SK-N-SH (cell line): ENCODE results near the gene LRRN4CL. TPM values are rescaled to one million over a fixed set of nuclear protein-coding genes. Genes with fewer than 3 reads are reported as not detected.

Experiments used
- CTCF ChIA-PET: fragments of 300-600, 350-600 bp; formaldehyde crosslinking; extraction: SDS; loops from one replicate; lab custom pipeline; 2021; lab: Yijun Ruan, JAX
- POLR2A ChIA-PET: fragments of 350-600 bp; sonication (Branson Sonifier 250); formaldehyde crosslinking; extraction: SDS; loops from one replicate; lab custom pipeline; 2020; ENCODE audit warnings: antibody characterized with exemption, inconsistent platforms; lab: Yijun Ruan, JAX
- DNase-seq: peaks from one replicate; pipeline ENCODE4 v3.0.0; 2012
- H2AFZ ChIP-seq: fragments of 200-600 bp; sonication (generic); 2 replicates; pipeline ENCODE4 v1.8.1; 2016; ENCODE audit warnings: antibody characterized with exemption, mild to moderate bottlenecking, low read depth
- H3F3A ChIP-seq: fragments of 200-600 bp; sonication (generic); replicated peaks from 2 replicates; pipeline ENCODE3; 2016; ENCODE audit warnings: antibody characterized with exemption, mild to moderate bottlenecking; ENCODE audit not compliant: insufficient read depth
- H3K27ac ChIP-seq, 2 experiments: fragments of 200-500 bp in 1 of 2; fragments of 200-600 bp in 1 of 2; sonication (Bioruptor generic) in 1 of 2; sonication (generic), shearing (Covaris generic) in 1 of 2; 2 replicates each; pipeline versions ENCODE4 v1.5.1 to v1.6.1; 2014 to 2016; ENCODE audit warnings: low read depth in 2 of 2, inconsistent platforms in 1 of 2, low read length in 1 of 2, mild to moderate bottlenecking in 1 of 2, mixed read lengths in 1 of 2
- H3K27me3 ChIP-seq: fragments of 200-600 bp; sonication (generic), shearing (Covaris generic); 2 replicates; pipeline ENCODE4 v1.6.1; 2016; ENCODE audit warnings: mixed run types; ENCODE audit not compliant: insufficient read depth
- H3K36me3 ChIP-seq, 2 experiments: fragments of 200-500 bp in 1 of 2; fragments of 200-600 bp in 1 of 2; sonication (Bioruptor generic) in 1 of 2; sonication (generic) in 1 of 2; replicated peaks in 1 of 2; 2 replicates each; pipeline versions ENCODE3 to v1.5.1; 2014 to 2016; ENCODE audit warnings: low read length in 1 of 2, mild to moderate bottlenecking in 1 of 2; ENCODE audit not compliant: insufficient read depth in 2 of 2, control insufficient read depth in 1 of 2
- H3K4me1 ChIP-seq, 2 experiments: fragments of 200-500 bp in 1 of 2; fragments of 200-600 bp in 1 of 2; sonication (Bioruptor generic) in 1 of 2; sonication (generic), shearing (Covaris generic) in 1 of 2; 2 replicates each; pipeline versions ENCODE4 v1.5.1 to v1.6.1; 2014 to 2016; ENCODE audit warnings: low read depth in 1 of 2, low read length in 1 of 2, mixed run types in 1 of 2; ENCODE audit not compliant: insufficient read depth in 2 of 2, control insufficient read depth in 1 of 2
- H3K4me2 ChIP-seq: fragments of 200-600 bp; sonication (generic), shearing (Covaris generic); 2 replicates; pipeline ENCODE4 v1.6.1; 2017; ENCODE audit warnings: mixed run types
- H3K4me3 ChIP-seq, 2 experiments: fragments of 200-500 bp in 1 of 2; fragments of 200-600 bp in 1 of 2; sonication (Bioruptor generic) in 1 of 2; sonication (generic), shearing (Covaris generic) in 1 of 2; 2 replicates each; pipeline versions ENCODE4 v1.5.1 to v1.8.1; 2014 to 2016; ENCODE audit warnings: low read depth in 2 of 2, inconsistent platforms in 1 of 2, low read length in 1 of 2, mild to moderate bottlenecking in 1 of 2, mixed read lengths in 1 of 2, moderate library complexity in 1 of 2
- H3K79me2 ChIP-seq: fragments of 200-600 bp; sonication (generic); 2 replicates; pipeline ENCODE4 v1.8.1; 2017; ENCODE audit warnings: mild to moderate bottlenecking; ENCODE audit not compliant: insufficient read depth
- H3K9ac ChIP-seq: fragments of 200-600 bp; sonication (generic); 2 replicates; pipeline ENCODE4 v1.6.1; 2017; ENCODE audit warnings: mixed run types
- H3K9me2 ChIP-seq: fragments of 200-600 bp; sonication (generic); 2 replicates; pipeline ENCODE4 v1.6.1; 2017; ENCODE audit warnings: mixed run types
- H3K9me3 ChIP-seq: fragments of 200-600 bp; sonication (generic); 2 replicates; pipeline ENCODE4 v1.6.1; 2017; ENCODE audit warnings: mixed run types, mild to moderate bottlenecking, moderate library complexity
- H4K20me1 ChIP-seq: fragments of 200-600 bp; sonication (generic); 2 replicates; pipeline ENCODE4 v1.6.1; 2017; ENCODE audit warnings: mild to moderate bottlenecking, mixed run types; ENCODE audit not compliant: insufficient read depth
- CTCF ChIP-seq: fragments of 200-600 bp; sonication (generic); IDR thresholded peaks from 2 replicates; pipeline ENCODE4 v1.6.1; 2017; ENCODE audit warnings: antibody characterized with exemption, mild to moderate bottlenecking, moderate library complexity
- FOSL2 ChIP-seq: IDR thresholded peaks from 2 replicates; pipeline ENCODE4 v1.4.0; 2012; ENCODE audit warnings: low read depth, mild to moderate bottlenecking, moderate library complexity, borderline replicate concordance
- FOXJ3 ChIP-seq: sonication (generic); formaldehyde crosslinking; IDR thresholded peaks from 2 replicates; pipeline ENCODE4 v1.5.1; 2020; ENCODE audit warnings: mild to moderate bottlenecking, missing genetic modification reagents
- GABPA ChIP-seq: IDR thresholded peaks from 2 replicates; pipeline ENCODE4 v1.4.0; 2012; ENCODE audit warnings: low read depth, mild to moderate bottlenecking
- IRF3 ChIP-seq: fragments of 150-350 bp; IDR thresholded peaks from 2 replicates; pipeline ENCODE4 v1.6.1; 2016; ENCODE audit warnings: mild to moderate bottlenecking, low read depth, low read length
- JUND ChIP-seq: IDR thresholded peaks from 2 replicates; pipeline ENCODE4 v1.4.0; 2012
- MAX ChIP-seq: IDR thresholded peaks from 2 replicates; pipeline ENCODE4 v1.4.0; 2012; ENCODE audit warnings: low read depth
- MEF2A ChIP-seq: IDR thresholded peaks from 2 replicates; pipeline ENCODE4 v1.4.0; 2012; ENCODE audit warnings: low read depth, borderline replicate concordance
- MXI1 ChIP-seq: IDR thresholded peaks from 2 replicates; pipeline ENCODE4 v1.6.1; 2012; ENCODE audit warnings: mild to moderate bottlenecking, low read depth, low read length, improper control_type of control experiment
- NFIC ChIP-seq: IDR thresholded peaks from 2 replicates; pipeline ENCODE4 v1.4.0; 2012; ENCODE audit warnings: borderline replicate concordance
- POLR2AphosphoS5 ChIP-seq: IDR thresholded peaks from 2 replicates; pipeline ENCODE4 v1.6.1; 2012; ENCODE audit warnings: low read depth, low read length
- RAD21 ChIP-seq: IDR thresholded peaks from 2 replicates; pipeline ENCODE4 v1.6.1; 2012; ENCODE audit warnings: mild to moderate bottlenecking, low read length
- REST ChIP-seq: IDR thresholded peaks from 2 replicates; pipeline ENCODE4 v1.6.1; 2012; ENCODE audit warnings: mild to moderate bottlenecking, low read depth, low read length, moderate library complexity
- SIN3A ChIP-seq: IDR thresholded peaks from 2 replicates; pipeline ENCODE4 v1.6.1; 2012; ENCODE audit warnings: low read depth, mild to moderate bottlenecking, low read length, moderate library complexity, borderline replicate concordance
- TAF1 ChIP-seq: IDR thresholded peaks from 2 replicates; pipeline ENCODE4 v1.6.1; 2012; ENCODE audit warnings: low read depth, mild to moderate bottlenecking, low read length, moderate library complexity, borderline replicate concordance
- TCF12 ChIP-seq: IDR thresholded peaks from 2 replicates; pipeline ENCODE4 v1.4.0; 2012
- ZBTB33 ChIP-seq: IDR thresholded peaks from 2 replicates; pipeline ENCODE4 v1.4.0; 2012; ENCODE audit warnings: low read depth, borderline replicate concordance
- WGBS: methylation state at CpG from one replicate; pipeline ENCODE4 v1.1.6; 2017; ENCODE audit warnings: low lambda C conversion rate; 5-methylcytosine and 5-hydroxymethylcytosine counted together
- polyA plus RNA-seq, 3 experiments: library from polyadenylated mRNA; depleted of rRNA; stranded (reverse); fragments of >200 nt; gene quantifications; 2 replicates each; pipeline ENCODE4 v1.2.3, GENCODE V29; 2012

LRRN4CL gene
- polyA plus RNA-seq, 1 of the 3 experiments (the other 2 are of a cell fraction), result 0.08 TPM

GRCh38 chr11:62673196-62673525 lies 16.2 kb downstream of the LRRN4CL start:
- Histone ChIP-seq H3K4me3 (peak overlapping the region; percentile 68 to 90; a peak in 1 of 4 replicates), H3K9me3 (no peaks in the 10 kb centered on the region), H3K36me3 (peaks cover 19 to 26% of the 10 kb centered on the region in 2 experiments), H3K27ac (peak overlapping the region in 1 of 2 experiments; percentile 80; a peak in 1 of 4 replicates), H4K20me1 (no peaks in the 10 kb centered on the region), H3K9me2 (no peaks in the 10 kb centered on the region), H3K4me2 (peak overlapping the region; percentile 97), H2AFZ (no peak overlapping the region), H3K27me3 (no peaks in the 10 kb centered on the region), H3F3A (peaks cover 50% of the 10 kb centered on the region), H3K79me2 (peaks cover 78% of the 10 kb centered on the region), H3K9ac (no peak overlapping the region), H3K4me1 (peaks cover 23 to 31% of the 10 kb centered on the region in 2 experiments; a peak in 3 of 4 replicates)
- WGBS, result 87% methylated on average over 2 of the region's 2 CpGs
- TF ChIP-seq CTCF (no peak), FOSL2 (no peak), REST (no peak), JUND (no peak), MEF2A (no peak), FOXJ3 (CRISPR knock-in tag) (no peak), NFIC (no peak), RAD21 (no peak), MAX (no peak), GABPA (no peak), IRF3 (no peak), TAF1 (no peak), SIN3A (no peak), MXI1 (no peak), POLR2AphosphoS5 (no peak), ZBTB33 (no peak), TCF12 (no peak)
- ChIA-PET POLR2A (interaction anchor here (1.4 to 2.4 kb wide), 2 partner anchors 8 to 60 kb away, joined by 5 to 12 read pairs; partner anchors contain the start of genes C11orf98, CSKMT and ROM1), CTCF (interaction anchor here (1.0 to 2.0 kb wide), 5 partner anchors 17 to 208 kb away, joined by 3 to 6 read pairs (median 4); partner anchors contain the start of genes LRRN4CL and SLC3A2)
- DNase-seq, result no peak
